K562 (cell line): ENCODE data around the gene COL23A1. TPM values are rescaled to one million over a fixed set of nuclear protein-coding genes. Genes with fewer than 3 reads are reported as not detected.
A peak's percentile ranks its signal among the peaks of the same experiment; 100 is the strongest.

Experiments
- ATAC-seq: fragments of 200-7000 bp; cut with Tn5 transposase; 3 replicates; pipeline ENCODE4 v1.9.1; 2020; ENCODE audit warnings: moderate library complexity
- BruUV-seq: library from RNA; stranded (reverse); fragments of 400-500 nt; replicated peaks from 2 replicates; lab custom pipeline; 2021; lab: Mats Ljungman, UMichigan
- CTCF ChIA-PET: fragments of 300-600 bp; formaldehyde crosslinking; extraction: SDS; loops from one replicate; lab custom pipeline; 2021; ENCODE audit warnings: low intra/inter-chr PET ratio; lab: Yijun Ruan, JAX
- POLR2A ChIA-PET: fragments of 300-600, 350-650 bp; sonication (Branson Sonifier 250); formaldehyde crosslinking; extraction: SDS; loops from one replicate; lab custom pipeline; 2021; ENCODE audit warnings: antibody characterized with exemption, inconsistent platforms; lab: Yijun Ruan, JAX
- DNase-seq, 4 experiments: peaks; one replicate each; pipeline versions ENCODE4 v3.0.0 to v3.0.0-alpha.2; 2011 to 2018; ENCODE audit warnings: low spot score in 3 of 4, mixed read lengths in 3 of 4; ENCODE audit errors: extremely low read depth in 1 of 4
- FAIRE-seq: peaks from 2 replicates; lab custom pipeline; 2011; peaks lifted over from hg19 to GRCh38; lab: Jason Lieb, UNC
- H2AFZ ChIP-seq: 2 replicates; pipeline ENCODE4 v1.6.0; 2011; ENCODE audit warnings: low read depth, low read length, control low read depth, inconsistent platforms
- H3K27ac ChIP-seq: fragments of 200-600 bp; 3 replicates; pipeline ENCODE4 v1.8.0; 2011; ENCODE audit warnings: low read depth, mild to moderate bottlenecking, control low read depth, inconsistent platforms, low read length, moderate library complexity, mixed read lengths; ENCODE audit errors: extremely low read depth
- H3K27me3 ChIP-seq, 2 experiments: fragments of 300-600 bp in 1 of 2; 2 replicates in 1 of 2; 3 replicates in 1 of 2; pipeline versions ENCODE4 v1.6.0 to v1.8.0; 2011; ENCODE audit warnings: inconsistent platforms in 2 of 2, low read length in 2 of 2, mild to moderate bottlenecking in 1 of 2, mixed read lengths in 1 of 2, moderate library complexity in 1 of 2; ENCODE audit not compliant: control insufficient read depth in 2 of 2, insufficient read depth in 2 of 2
- H3K36me3 ChIP-seq: fragments of 300-600 bp; 3 replicates; pipeline ENCODE4 v1.8.0; 2011; ENCODE audit warnings: mild to moderate bottlenecking, low read length, inconsistent platforms; ENCODE audit not compliant: control insufficient read depth, insufficient read depth
- H3K4me1 ChIP-seq, 2 experiments: fragments of 200-600 bp in 1 of 2; replicated peaks in 1 of 2; 2 replicates in 1 of 2; 3 replicates in 1 of 2; pipeline versions ENCODE4 v1.5.1 to v1.8.0; 2011; ENCODE audit warnings: inconsistent platforms in 2 of 2, low read length in 2 of 2, mild to moderate bottlenecking in 1 of 2, mixed read lengths in 1 of 2, moderate library complexity in 1 of 2; ENCODE audit not compliant: control insufficient read depth in 2 of 2, insufficient read depth in 2 of 2
- H3K4me2 ChIP-seq: 2 replicates; pipeline ENCODE4 v1.6.1; 2011; ENCODE audit warnings: low read length, control low read depth, inconsistent platforms, mixed read lengths; ENCODE audit not compliant: insufficient read depth
- H3K4me3 ChIP-seq: fragments of 200-600 bp; sonication (generic), shearing (Covaris generic); 2 replicates; pipeline ENCODE4 v1.5.1; 2016; ENCODE audit warnings: control low read depth, inconsistent platforms
- H3K79me2 ChIP-seq: fragments of 200-600 bp; 3 replicates; pipeline ENCODE4 v1.8.0; 2011; ENCODE audit warnings: low read length, inconsistent platforms; ENCODE audit not compliant: control insufficient read depth, insufficient read depth
- H3K9ac ChIP-seq, 2 experiments: 2 replicates each; pipeline versions ENCODE4 v1.6.0 to v1.6.1; 2011; ENCODE audit warnings: low read depth in 2 of 2, low read length in 2 of 2, control low read depth in 1 of 2, inconsistent platforms in 1 of 2, mild to moderate bottlenecking in 1 of 2, mixed read lengths in 1 of 2; ENCODE audit not compliant: insufficient read depth in 1 of 2
- H3K9me1 ChIP-seq: one replicate; pipeline ENCODE4 v1.6.0; 2011; ENCODE audit warnings: inconsistent platforms, mild to moderate bottlenecking, low read length, moderate library complexity; ENCODE audit not compliant: control insufficient read depth, insufficient read depth
- H3K9me3 ChIP-seq: replicated peaks from 2 replicates; pipeline ENCODE4 v1.5.1; 2011; ENCODE audit warnings: low read depth, low read length, inconsistent platforms; ENCODE audit not compliant: control insufficient read depth, insufficient read depth
- H4K20me1 ChIP-seq: replicated peaks from 2 replicates; pipeline ENCODE4 v1.6.1; 2011; ENCODE audit warnings: low read length, inconsistent platforms, mixed read lengths; ENCODE audit not compliant: control insufficient read depth, insufficient read depth
- ETV1 ChIP-seq: fragments of 450-650 bp; conservative IDR thresholded peaks from 2 replicates; pipeline ENCODE4 v1.6.1; 2016; ENCODE audit warnings: missing genetic modification characterization, control low read depth, low read depth, missing compliant biosample characterization
- ETV6 ChIP-seq, 3 experiments: fragments of 150-350 bp in 1 of 3; sonication (generic) in 1 of 3; formaldehyde crosslinking in 1 of 3; IDR thresholded peaks; 2 replicates each; pipeline versions ENCODE4 v1.6.1 to v1.8.0; 2014 to 2022; ENCODE audit warnings: borderline replicate concordance in 2 of 3, low read depth in 2 of 3, antibody characterized with exemption in 1 of 3, low read length in 1 of 3, mild to moderate bottlenecking in 1 of 3, missing genetic modification reagents in 1 of 3
- FOXA3 ChIP-seq, 2 experiments: fragments of 450-650 bp in 1 of 2; sonication (generic) in 1 of 2; formaldehyde crosslinking; IDR thresholded peaks in 1 of 2; conservative IDR thresholded peaks in 1 of 2; 2 replicates each; pipeline versions ENCODE4 v1.4.0 to v1.8.0; 2020 to 2022; ENCODE audit warnings: mild to moderate bottlenecking in 2 of 2, missing genetic modification reagents in 1 of 2
- GATAD2A ChIP-seq: fragments of 450-650 bp; IDR thresholded peaks from 2 replicates; pipeline ENCODE4 v1.6.1; 2017
- HMGN3 ChIP-seq: IDR thresholded peaks from 2 replicates; pipeline ENCODE4 v1.6.1; 2011; ENCODE audit warnings: borderline replicate concordance, low read depth, mild to moderate bottlenecking, mixed read lengths, low read length; ENCODE audit not compliant: insufficient read length; ENCODE audit errors: extremely low read depth
- KDM5B ChIP-seq: fragments of 200-600 bp; sonication (generic); IDR thresholded peaks from 2 replicates; pipeline ENCODE4 v1.6.1; 2012; ENCODE audit warnings: low read depth, mild to moderate bottlenecking, moderate library complexity, low read length, control low read depth, inconsistent platforms; ENCODE audit not compliant: insufficient replicate concordance
- NCOR1 ChIP-seq: fragments of 450-650 bp; IDR thresholded peaks from 2 replicates; pipeline ENCODE4 v1.6.1; 2016; ENCODE audit warnings: mild to moderate bottlenecking, moderate library complexity
- NFE2 ChIP-seq: IDR thresholded peaks from 2 replicates; pipeline ENCODE4 v1.6.1; 2014; ENCODE audit warnings: antibody characterized with exemption, low read depth
- PPARD ChIP-seq: fragments of 250-450 bp; sonication (Bioruptor Pico); IDR thresholded peaks from 2 replicates; pipeline ENCODE4 v1.8.0; 2022; ENCODE audit warnings: inconsistent platforms, mild to moderate bottlenecking, moderate library complexity
- SRSF3 ChIP-seq: fragments of 200-400 bp; formaldehyde crosslinking; IDR thresholded peaks from 2 replicates; pipeline ENCODE4 v1.6.1; 2016; ENCODE audit warnings: mild to moderate bottlenecking, low read length, moderate library complexity; ENCODE audit not compliant: insufficient read depth
- ZNF41 ChIP-seq: fragments of 250-450 bp; sonication (Bioruptor Pico); conservative IDR thresholded peaks from 2 replicates; pipeline ENCODE4 v1.4.0; 2020; ENCODE audit warnings: mild to moderate bottlenecking
- ZNF766 ChIP-seq: fragments of 200-800 bp; sonication (Bioruptor generic); conservative IDR thresholded peaks from 2 replicates; pipeline ENCODE4 v1.6.1; 2016; ENCODE audit warnings: missing genetic modification characterization, missing compliant biosample characterization
- WGBS: fragments of 100-300 bp; shearing (Covaris generic); methylation state at CpG from one replicate; pipeline ENCODE4 v1.1.6; 2016; ENCODE audit warnings: low coverage, mixed read lengths; ENCODE audit not compliant: insufficient coverage; ENCODE audit errors: missing lambda C conversion rate; 5-methylcytosine and 5-hydroxymethylcytosine counted together
- in situ Hi-C: fragments of 300-500 bp; cut with MboI; formaldehyde crosslinking; loops from 4 replicates; pipeline ENCODE4 v1.15.0; 2018; ENCODE audit warnings: inconsistent platforms, mixed read lengths
- intact Hi-C: fragments of 100-400 bp; cut with micrococcal nuclease; formaldehyde crosslinking; loops from 2 replicates; pipeline ENCODE4 v1.14.2; 2022
- polyA plus RNA-seq, 8 experiments: library from polyadenylated mRNA; depleted of rRNA in 4 of 8; stranded (reverse) in 5 of 8; unstranded in 3 of 8; fragments of >200 nt; fragmentation: Nextera tagmentation in 2 of 8; fragmentation: Illumina TruSeq in 1 of 8; extraction: Ambion mirVana in 2 of 8; extraction: Trizol in 1 of 8; gene quantifications; 2 replicates each; pipeline versions ENCODE4 v1.2.1 to v1.2.3, GENCODE V29; 2011 to 2014; ENCODE audit warnings: inconsistent platforms in 1 of 8, missing spikeins in 1 of 8
- total RNA-seq, 7 experiments: library from RNA; depleted of rRNA in 6 of 7; stranded (reverse); fragments of >200 nt in 6 of 7; fragmentation: Illumina TruSeq in 2 of 7; extraction: Trizol in 2 of 7; gene quantifications; 2 replicates each; pipeline versions ENCODE4 v1.2.1 to v1.2.3, GENCODE V29; 2011 to 2021; ENCODE audit warnings: low replicate concordance in 1 of 7
- TF ChIP-seq, protein P1 (sequence below): fragments of 450-650 bp; formaldehyde crosslinking; IDR thresholded peaks from 2 replicates; pipeline ENCODE4 v1.4.0; 2022; ENCODE audit warnings: missing genetic modification characterization

COL23A1 gene
- total and polyA plus RNA-seq, 9 of the 15 experiments (the other 6 are each of a cell fraction or from before 2014, with no cell fraction given) = 0.09 TPM; not detected in 8

- in situ Hi-C loops (no loop called here), intact Hi-C loops (no loop called here)
- Histone ChIP-seq H3K9ac (no peak overlapping the region), H3K4me1 (peaks cover 0 to 3% of the 10 kb centered on the region in 2 experiments; a peak in 1 of 5 replicates), H3K9me1 (no peaks in the 10 kb centered on the region), H4K20me1 (no peaks in the 10 kb centered on the region), H3K4me2 (no peak overlapping the region), H3K27me3 (no peaks in the 10 kb centered on the region), H3K27ac (no peak overlapping the region), H3K36me3 (peaks cover 85% of the 10 kb centered on the region), H3K79me2 (peaks cover 27% of the 10 kb centered on the region), H2AFZ (no peak overlapping the region), H3K9me3 (no peaks in the 10 kb centered on the region), H3K4me3 (no peak overlapping the region)
- no peak for TF ChIP-seq NCOR1
- no peak for TF ChIP-seq KDM5B
- no peak for TF ChIP-seq ZNF766 (CRISPR knock-in tag)
- TF ChIP-seq SRSF3 = no peak
- no peak for TF ChIP-seq ZNF41 (CRISPR knock-in tag)
- TF ChIP-seq NFE2 = no peak
- TF ChIP-seq HMGN3 = no peak
- ChIA-PET CTCF (no interaction called here), POLR2A (interaction anchor here (0.9 to 1.9 kb wide), 3 partner anchors 8 to 197 kb away, joined by 3 to 6 read pairs (median 4); no protein-coding TSS in a partner anchor)
- no TSS peak for BruUV-seq
- no peak for FAIRE-seq
- DNase-seq = no peak
- 100% methylated on average over 1 of the region's 1 CpG for WGBS
- ATAC-seq = no peak
Observed at GRCh38 chr5:178619390-178619789, 29.2 kb upstream of the COL23A1 start.

- no peak overlapping the region for H3K9ac ChIP-seq
- intact Hi-C loops = no loop called here
- H3K27me3 ChIP-seq = no peaks in the 10 kb centered on the region
- H3K36me3 ChIP-seq = peaks cover 83% of the 10 kb centered on the region
- no peaks in the 10 kb centered on the region for H3K9me1 ChIP-seq
- no peak overlapping the region for H3K4me2 ChIP-seq
- H3K4me3 ChIP-seq = no peak overlapping the region
- DNase-seq (no peak), ATAC-seq (no peak), FAIRE-seq (peak; percentile 19)
- POLR2A ChIA-PET = interaction anchor here (0.6 to 2.3 kb wide), 3 partner anchors 13 to 398 kb away, joined by 3 to 14 read pairs (median 3); no protein-coding TSS in a partner anchor
- CTCF ChIA-PET = no interaction called here
- H3K79me2 ChIP-seq = no peaks in the 10 kb centered on the region
- no peak overlapping the region for H3K27ac ChIP-seq
- in situ Hi-C loops = no loop called here
- no peaks in the 10 kb centered on the region for H3K9me3 ChIP-seq
- no peaks in the 10 kb centered on the region for H3K4me1 ChIP-seq
- H4K20me1 ChIP-seq = no peaks in the 10 kb centered on the region
- 78% methylated on average over 7 of the region's 7 CpGs for WGBS
- no TSS peak for BruUV-seq
- no peak overlapping the region for H2AFZ ChIP-seq
- TF ChIP-seq ETV1 (tag) (no peak), PPARD (no peak), ETV6 (IDR thresholded peaks at IDR 0.05; ENCODE audit: borderline replicate concordance in 1 of 2, low read depth in 2 of 2, low read length in 1 of 2) (no peak), ETV6 (CRISPR knock-in tag; IDR thresholded peaks at IDR 0.05; ENCODE audit: borderline replicate concordance) (no peak), GATAD2A (no peak), FOXA3 (CRISPR knock-in tag; conservative IDR thresholded peaks at IDR 0.05 in 1 of 2, IDR thresholded peaks at IDR 0.05 in 1 of 2) (no peak)
- TF ChIP-seq, protein P1, sequence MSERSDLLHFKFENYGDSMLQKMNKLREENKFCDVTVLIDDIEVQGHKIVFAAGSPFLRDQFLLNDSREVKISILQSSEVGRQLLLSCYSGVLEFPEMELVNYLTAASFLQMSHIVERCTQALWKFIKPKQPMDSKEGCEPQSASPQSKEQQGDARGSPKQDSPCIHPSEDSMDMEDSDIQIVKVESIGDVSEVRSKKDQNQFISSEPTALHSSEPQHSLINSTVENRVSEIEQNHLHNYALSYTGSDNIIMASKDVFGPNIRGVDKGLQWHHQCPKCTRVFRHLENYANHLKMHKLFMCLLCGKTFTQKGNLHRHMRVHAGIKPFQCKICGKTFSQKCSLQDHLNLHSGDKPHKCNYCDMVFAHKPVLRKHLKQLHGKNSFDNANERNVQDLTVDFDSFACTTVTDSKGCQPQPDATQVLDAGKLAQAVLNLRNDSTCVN (CRISPR knock-in tag) = no peak
Observed at GRCh38 chr5:178612299-178612698, 22.1 kb upstream of the COL23A1 start.
